Uterus (tissue), 2 donors: Measurements from ENCODE around the gene PLEKHM1.
"Not testable (repeated sequence)": the region's sequence is repeated elsewhere in the genome, so short reads cannot be mapped to it uniquely, and the experiment has no call there.

Source experiments
- CTCF ChIP-seq, 4 experiments: fragments of 200-600 bp in 2 of 4; fragments of 450-650 bp in 2 of 4; sonication (generic) in 2 of 4; IDR thresholded peaks; one replicate each; pipeline ENCODE4 v1.5.1; 2016 to 2019; ENCODE audit warnings: antibody characterized with exemption in 4 of 4, mild to moderate bottlenecking in 2 of 4, moderate library complexity in 1 of 4
- POLR2A ChIP-seq, 2 donors: fragments of 450-650 bp; IDR thresholded peaks; one replicate each; pipeline ENCODE4 v1.6.1; 2016; ENCODE audit warnings: antibody characterized with exemption in 2 of 2, mild to moderate bottlenecking in 1 of 2, moderate library complexity in 1 of 2

GRCh38 chr17:45452329-45453224 lies 37.9 kb downstream of the PLEKHM1 start:
- TF ChIP-seq CTCF, POLR2A (IDR thresholded peaks at IDR 0.05): not testable (repeated sequence)
